H1 (cell line): ENCODE data around the gene FAM228A. TPM values are rescaled to one million over a fixed set of nuclear protein-coding genes. Genes with fewer than 3 reads are reported as not detected.

Experiments
- CREB1 ChIP-seq: IDR thresholded peaks from 2 replicates; pipeline ENCODE4 v1.6.1; 2012; ENCODE audit warnings: inconsistent platforms
- JUN ChIP-seq: IDR thresholded peaks from 2 replicates; pipeline ENCODE4 v1.6.1; 2011; ENCODE audit warnings: low read depth, mild to moderate bottlenecking, improper control_type of control experiment, low read length
- SIN3A ChIP-seq, 2 experiments: IDR thresholded peaks in 1 of 2; conservative IDR thresholded peaks in 1 of 2; 2 replicates each; pipeline ENCODE4 v1.6.1; 2011 to 2012; ENCODE audit warnings: low read length in 2 of 2, improper control_type of control experiment in 1 of 2, low read depth in 1 of 2, mild to moderate bottlenecking in 1 of 2
- polyA plus RNA-seq, 7 experiments: library from polyadenylated mRNA; depleted of rRNA in 3 of 7; stranded (reverse) in 5 of 7; unstranded in 2 of 7; fragments of >200 nt in 5 of 7; fragments of 200-250 nt in 2 of 7; gene quantifications; 1 replicate in 5 of 7; 2 replicates in 1 of 7; 4 replicates in 1 of 7; pipeline versions ENCODE4 v1.2.1 to v1.2.3, GENCODE V29; 2011 to 2013; ENCODE audit warnings: missing spikeins in 2 of 7, mixed read lengths in 2 of 7
- total RNA-seq: library from RNA; stranded (reverse); fragmentation: NEBNext Ultra II Directional; extraction: Animal tissue kit (Norgen Biotek cat#: 25700); gene quantifications from 2 replicates; pipeline ENCODE4 v1.2.1, GENCODE V29; 2021

FAM228A gene
- total and polyA plus RNA-seq, 2 of the 8 experiments (the other 6 are each of a cell fraction or from before 2014, with no cell fraction given): not detected

DNA sequence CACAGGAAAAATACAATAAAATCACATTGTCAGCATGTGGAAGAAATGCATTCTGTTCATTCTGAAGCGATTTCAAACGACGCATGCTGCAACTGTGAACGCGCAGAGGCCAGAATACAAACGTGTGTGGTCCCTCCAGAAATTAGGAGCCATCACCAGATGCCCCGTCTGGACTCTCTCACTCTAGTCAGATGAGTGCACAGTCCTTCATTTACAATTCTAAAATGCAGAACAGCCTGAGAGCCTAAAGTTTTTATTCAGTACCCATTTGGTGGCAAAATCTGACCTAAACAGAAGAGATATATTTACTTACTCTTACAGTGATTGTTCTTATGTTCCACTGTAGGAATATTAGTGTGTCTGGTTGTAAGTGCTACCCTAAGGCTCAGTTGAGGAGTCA is 36.6 kb downstream of the FAM228A start (continued):
- TF ChIP-seq CREB1 (no peak), SIN3A (conservative IDR thresholded peaks at IDR 0.05 in 1 of 2, IDR thresholded peaks at IDR 0.05 in 1 of 2; ENCODE audit: low read depth in 1 of 2, low read length in 2 of 2) (no peak), JUN (no peak)
